ENCODE measurements around the gene PA2G4. TPM values are rescaled to one million over a fixed set of nuclear protein-coding genes. Genes with fewer than 3 reads are reported as not detected.

Gene PA2G4
- polyA plus RNA-seq, 1 donor (not counting 4 experiments of a cell fraction or from before 2014, with no cell fraction given) = 480 TPM

GRCh38 chr12:56087220-56087619, 17.1 kb upstream of the PA2G4 start:
- Histone ChIP-seq H3K27me3 (ENCODE audit: control insufficient read depth, extremely low read depth, insufficient read depth, low read length) (no peaks in the 10 kb centered on the region), H3K27ac (ENCODE audit: control insufficient read depth, insufficient read depth, low read length) (no peak overlapping the region), H3K9me3 (ENCODE audit: control insufficient read depth, low read depth, low read length) (no peaks in the 10 kb centered on the region), H2AFZ (ENCODE audit: control insufficient read depth, low read length) (no peak overlapping the region), H4K20me1 (ENCODE audit: control insufficient read depth, extremely low read depth, insufficient read depth, low read length) (no peaks in the 10 kb centered on the region), H3K9me1 (ENCODE audit: control insufficient read depth, extremely low read depth, insufficient read depth, low read length) (no peaks in the 10 kb centered on the region), H3K9ac (ENCODE audit: control insufficient read depth, extremely low read depth, insufficient read depth, low read length) (no peak overlapping the region), H3K4me3 (ENCODE audit: control insufficient read depth in 2 of 3, extremely low read depth in 1 of 3, insufficient read depth in 2 of 3, low read depth in 1 of 3, low read length in 3 of 3) (no peak overlapping the region), H3K4me1 (ENCODE audit: control insufficient read depth, extremely low read depth, insufficient read depth, low read length) (peaks cover 6% of the 10 kb centered on the region), H3K79me2 (ENCODE audit: control insufficient read depth, insufficient read depth, low read length) (no peaks in the 10 kb centered on the region), H3K36me3 (ENCODE audit: control insufficient read depth in 2 of 2, extremely low read depth in 1 of 2, insufficient read depth in 2 of 2, low read length in 2 of 2) (peaks cover 4 to 15% of the 10 kb centered on the region in 2 experiments), H3K4me2 (ENCODE audit: control insufficient read depth, extremely low read depth, insufficient read depth, low read depth, low read length) (no peak overlapping the region)
- no peak for TF ChIP-seq EZH2 (IDR thresholded peaks at IDR 0.05; ENCODE audit: low read length)
- TF ChIP-seq, protein P1, sequence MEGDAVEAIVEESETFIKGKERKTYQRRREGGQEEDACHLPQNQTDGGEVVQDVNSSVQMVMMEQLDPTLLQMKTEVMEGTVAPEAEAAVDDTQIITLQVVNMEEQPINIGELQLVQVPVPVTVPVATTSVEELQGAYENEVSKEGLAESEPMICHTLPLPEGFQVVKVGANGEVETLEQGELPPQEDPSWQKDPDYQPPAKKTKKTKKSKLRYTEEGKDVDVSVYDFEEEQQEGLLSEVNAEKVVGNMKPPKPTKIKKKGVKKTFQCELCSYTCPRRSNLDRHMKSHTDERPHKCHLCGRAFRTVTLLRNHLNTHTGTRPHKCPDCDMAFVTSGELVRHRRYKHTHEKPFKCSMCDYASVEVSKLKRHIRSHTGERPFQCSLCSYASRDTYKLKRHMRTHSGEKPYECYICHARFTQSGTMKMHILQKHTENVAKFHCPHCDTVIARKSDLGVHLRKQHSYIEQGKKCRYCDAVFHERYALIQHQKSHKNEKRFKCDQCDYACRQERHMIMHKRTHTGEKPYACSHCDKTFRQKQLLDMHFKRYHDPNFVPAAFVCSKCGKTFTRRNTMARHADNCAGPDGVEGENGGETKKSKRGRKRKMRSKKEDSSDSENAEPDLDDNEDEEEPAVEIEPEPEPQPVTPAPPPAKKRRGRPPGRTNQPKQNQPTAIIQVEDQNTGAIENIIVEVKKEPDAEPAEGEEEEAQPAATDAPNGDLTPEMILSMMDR (optimal IDR thresholded peaks at IDR 0.05 in 1 of 3, IDR thresholded peaks at IDR 0.05 in 1 of 3, conservative IDR thresholded peaks at IDR 0.05 in 1 of 3; ENCODE audit: extremely low read depth in 1 of 3, insufficient read depth in 2 of 3, low read length in 3 of 3) = no peak
- dilution Hi-C loops (cut with MboI; ENCODE audit: extremely low pct_ligation_motif_present, low sequenced_read_pairs) = no loop called here
- DNase-seq (ENCODE audit: low read depth, low spot score) (no peak), FAIRE-seq (no peak)

DNA sequence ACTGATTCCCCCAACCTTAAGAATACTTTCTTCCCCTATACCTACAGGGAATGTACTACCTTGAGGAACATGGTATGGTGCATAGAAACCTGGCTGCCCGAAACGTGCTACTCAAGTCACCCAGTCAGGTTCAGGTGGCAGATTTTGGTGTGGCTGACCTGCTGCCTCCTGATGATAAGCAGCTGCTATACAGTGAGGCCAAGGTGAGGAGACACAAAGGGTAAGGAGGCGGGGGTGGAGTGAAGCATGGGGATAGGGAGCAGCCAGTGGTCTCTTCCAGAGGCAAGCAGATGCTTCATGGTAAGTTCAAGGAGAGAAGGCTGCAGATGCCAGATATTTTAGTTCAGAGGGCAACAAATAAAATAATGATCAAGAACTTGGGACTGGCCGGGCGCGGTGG, 6.6 kb upstream of the PA2G4 start:
- no peak overlapping the region for H3K27ac ChIP-seq (ENCODE audit: control insufficient read depth, insufficient read depth, low read length)
- no peaks in the 10 kb centered on the region for H3K9me1 ChIP-seq (ENCODE audit: control insufficient read depth, extremely low read depth, insufficient read depth, low read length)
- no peak overlapping the region for H3K4me2 ChIP-seq (ENCODE audit: control insufficient read depth, extremely low read depth, insufficient read depth, low read depth, low read length)
- dilution Hi-C loops (cut with MboI; ENCODE audit: extremely low pct_ligation_motif_present, low sequenced_read_pairs) = no loop called here
- no peak overlapping the region for H3K4me3 ChIP-seq (ENCODE audit: control insufficient read depth in 2 of 3, extremely low read depth in 1 of 3, insufficient read depth in 2 of 3, low read depth in 1 of 3, low read length in 3 of 3)
- no peak overlapping the region for H2AFZ ChIP-seq (ENCODE audit: control insufficient read depth, low read length)
- no peaks in the 10 kb centered on the region for H3K4me1 ChIP-seq (ENCODE audit: control insufficient read depth, extremely low read depth, insufficient read depth, low read length)
- no peaks in the 10 kb centered on the region for H3K9me3 ChIP-seq (ENCODE audit: control insufficient read depth, low read depth, low read length)
- no peaks in the 10 kb centered on the region for H4K20me1 ChIP-seq (ENCODE audit: control insufficient read depth, extremely low read depth, insufficient read depth, low read length)
- no peak for DNase-seq (ENCODE audit: low read depth, low spot score)
- H3K79me2 ChIP-seq (ENCODE audit: control insufficient read depth, insufficient read depth, low read length) = no peaks in the 10 kb centered on the region
- H3K36me3 ChIP-seq (ENCODE audit: control insufficient read depth in 2 of 2, extremely low read depth in 1 of 2, insufficient read depth in 2 of 2, low read length in 2 of 2) = peaks cover 4 to 17% of the 10 kb centered on the region in 2 experiments
- no peak for FAIRE-seq
- TF ChIP-seq, protein P1 (optimal IDR thresholded peaks at IDR 0.05 in 1 of 3, IDR thresholded peaks at IDR 0.05 in 1 of 3, conservative IDR thresholded peaks at IDR 0.05 in 1 of 3; ENCODE audit: extremely low read depth in 1 of 3, insufficient read depth in 2 of 3, low read length in 3 of 3) = no peak
- TF ChIP-seq EZH2 (IDR thresholded peaks at IDR 0.05; ENCODE audit: low read length) = no peak
- H3K27me3 ChIP-seq (ENCODE audit: control insufficient read depth, extremely low read depth, insufficient read depth, low read length) = no peaks in the 10 kb centered on the region
- no peak overlapping the region for H3K9ac ChIP-seq (ENCODE audit: control insufficient read depth, extremely low read depth, insufficient read depth, low read length)

All from keratinocyte (primary cell).